HG02840 (cell line): ENCODE data around the gene CDK10.
"Not testable (repeated sequence)": the region's sequence is repeated elsewhere in the genome, so short reads cannot be mapped to it uniquely, and the experiment has no call there.

Experiments used
- ATAC-seq: cut with Tn5 transposase; IDR thresholded peaks from one replicate; pipeline ENCODE4 v1.9.1; 2021; ENCODE audit warnings: mild to moderate bottlenecking, moderate library complexity, moderate number of reproducible peaks; ENCODE audit not compliant: unreplicated experiment, low FRiP score

Gene CDK10, protein sequence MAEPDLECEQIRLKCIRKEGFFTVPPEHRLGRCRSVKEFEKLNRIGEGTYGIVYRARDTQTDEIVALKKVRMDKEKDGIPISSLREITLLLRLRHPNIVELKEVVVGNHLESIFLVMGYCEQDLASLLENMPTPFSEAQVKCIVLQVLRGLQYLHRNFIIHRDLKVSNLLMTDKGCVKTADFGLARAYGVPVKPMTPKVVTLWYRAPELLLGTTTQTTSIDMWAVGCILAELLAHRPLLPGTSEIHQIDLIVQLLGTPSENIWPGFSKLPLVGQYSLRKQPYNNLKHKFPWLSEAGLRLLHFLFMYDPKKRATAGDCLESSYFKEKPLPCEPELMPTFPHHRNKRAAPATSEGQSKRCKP

DNA sequence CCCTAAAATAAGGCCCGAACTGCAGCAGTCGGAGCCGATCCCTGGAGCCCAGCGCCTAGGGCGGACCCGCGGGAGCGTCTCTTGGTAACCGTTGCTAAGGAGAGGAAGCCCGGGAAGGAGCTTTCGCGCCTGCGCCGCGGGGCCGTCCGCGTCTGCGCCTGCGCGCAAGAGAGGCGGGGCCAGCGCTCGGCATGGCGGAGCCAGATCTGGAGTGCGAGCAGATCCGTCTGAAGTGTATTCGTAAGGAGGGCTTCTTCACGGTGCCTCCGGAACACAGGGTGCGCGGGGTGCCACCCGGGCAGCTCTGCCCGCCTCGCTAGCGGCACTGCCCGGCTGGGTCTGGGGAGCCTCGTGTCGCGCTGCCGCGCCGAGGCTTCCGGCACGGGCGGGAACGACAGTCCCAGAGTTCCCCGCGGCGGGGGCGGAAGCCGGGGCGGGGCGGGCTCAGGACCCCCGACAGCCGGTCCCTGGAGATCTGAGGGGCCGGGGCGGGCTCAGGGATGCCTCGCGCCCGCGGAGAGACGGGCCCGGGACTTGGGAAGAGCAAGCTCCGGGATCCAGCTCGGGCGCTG lies at the start of gene CDK10:
Gene CDK10 (plus strand): TSS at position 170 of the 572 bp plus-strand sequence. CDS start 22 bp downstream, at position 192.
- ATAC-seq = peak; percentile 81

DNA sequence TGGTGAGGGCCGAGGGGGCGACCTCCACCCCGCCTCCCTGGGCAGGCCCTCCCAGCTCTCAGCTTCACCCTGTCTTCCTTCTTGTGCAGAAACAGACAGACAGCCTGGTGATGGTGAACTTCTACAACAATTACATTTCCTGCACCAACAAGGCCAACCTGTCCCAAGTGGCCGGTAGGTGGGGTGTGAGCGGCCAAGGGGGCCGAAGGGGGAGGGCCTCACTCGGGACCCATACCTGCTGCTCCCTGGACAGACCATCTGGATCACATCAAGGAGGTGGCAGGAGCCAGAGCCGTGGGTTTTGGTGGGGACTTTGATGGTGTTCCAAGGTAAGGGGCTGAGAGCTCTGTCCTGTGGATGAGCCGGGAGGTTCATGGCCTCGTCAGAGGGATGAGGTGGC lies 49.1 kb upstream of the CDK10 start:
- no peak for ATAC-seq

DNA sequence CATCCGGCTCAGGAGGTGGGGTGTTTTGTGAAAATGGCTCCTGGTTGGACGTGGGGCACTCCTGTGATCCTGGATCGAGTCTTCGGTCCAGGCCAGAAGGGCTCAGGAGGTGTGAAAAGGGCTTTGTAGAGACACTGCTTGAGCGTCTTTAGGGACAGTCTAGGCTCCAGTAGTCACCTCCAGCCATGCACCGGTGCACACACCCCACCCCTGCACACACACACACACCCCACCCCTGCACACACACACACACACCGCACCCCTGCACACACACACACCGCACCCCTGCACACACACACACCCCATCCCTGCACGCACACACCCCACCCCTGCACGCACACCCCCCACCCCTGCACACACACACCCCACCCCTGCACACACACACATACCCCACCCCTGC lies 48.0 kb upstream of the CDK10 start:
- ATAC-seq = no peak

DNA sequence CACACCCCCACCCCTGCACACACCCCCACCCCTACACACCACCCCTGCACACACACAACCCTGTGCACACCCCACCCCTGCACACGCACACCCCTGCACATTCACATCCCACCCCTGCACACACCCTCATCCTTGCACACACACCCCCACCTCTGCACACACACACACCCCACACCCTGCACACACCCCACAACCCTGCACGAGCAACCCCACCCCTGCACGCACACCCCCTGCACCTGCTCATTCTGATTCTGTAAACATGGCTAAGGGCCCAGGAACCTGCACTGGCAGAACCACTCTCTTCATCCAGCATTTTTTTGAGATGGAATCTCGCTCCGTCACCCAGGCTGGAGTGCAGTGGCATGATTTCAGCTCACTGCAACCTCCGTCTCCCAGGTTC lies 47.1 kb upstream of the CDK10 start:
- ATAC-seq = no peak

DNA sequence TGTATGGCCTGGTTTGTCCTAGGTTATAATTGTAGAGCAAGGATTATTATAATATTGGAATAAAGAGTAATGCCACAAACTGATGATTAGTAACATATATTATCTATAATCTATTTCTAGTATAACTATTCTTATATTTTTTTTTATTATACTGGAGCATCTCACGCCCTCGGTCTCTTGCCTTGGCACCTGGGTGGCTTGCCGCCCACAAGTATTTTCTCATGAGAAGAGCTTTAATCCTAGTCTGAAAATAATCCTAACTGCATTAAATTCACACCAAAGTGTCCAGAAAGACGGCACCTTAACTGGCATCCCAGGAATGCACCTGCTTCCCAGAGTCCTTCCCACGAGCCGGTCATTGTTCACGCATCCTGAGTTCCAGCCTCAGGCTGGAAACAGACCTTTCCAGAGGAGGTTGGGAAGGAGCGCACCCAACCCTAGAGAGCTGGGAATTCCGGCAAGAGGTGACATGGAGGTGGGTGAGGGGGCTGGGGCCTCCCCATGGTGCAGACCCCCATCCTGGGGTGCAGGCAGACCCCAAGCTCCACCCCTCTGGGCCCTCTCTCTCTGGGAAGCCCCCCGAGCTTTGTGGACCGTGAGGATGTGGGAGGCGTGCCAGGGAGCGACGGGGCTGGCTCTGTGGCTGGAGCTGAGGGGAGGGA lies 44.9 kb upstream of the CDK10 start:
- ATAC-seq = no peak

DNA sequence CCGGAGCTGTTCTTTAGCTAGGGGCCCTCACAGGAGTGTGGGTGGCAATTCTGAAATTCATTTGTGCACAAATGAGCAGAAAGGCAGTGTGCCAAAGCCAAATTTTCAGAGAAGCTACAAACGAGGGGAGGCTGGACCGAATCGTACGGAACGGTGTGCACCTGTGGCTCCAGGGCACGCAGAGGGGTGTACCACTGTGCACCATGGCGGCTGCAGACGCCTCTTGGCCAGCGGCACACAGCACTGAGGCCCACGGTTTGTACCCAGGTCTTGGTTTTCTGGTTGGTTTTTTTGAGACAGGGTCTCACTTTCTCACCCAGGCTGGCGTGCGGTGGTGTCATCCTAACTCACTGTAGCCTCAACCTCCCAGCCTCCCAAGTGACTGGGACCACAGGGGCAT lies 43.9 kb upstream of the CDK10 start:
- ATAC-seq = no peak

DNA sequence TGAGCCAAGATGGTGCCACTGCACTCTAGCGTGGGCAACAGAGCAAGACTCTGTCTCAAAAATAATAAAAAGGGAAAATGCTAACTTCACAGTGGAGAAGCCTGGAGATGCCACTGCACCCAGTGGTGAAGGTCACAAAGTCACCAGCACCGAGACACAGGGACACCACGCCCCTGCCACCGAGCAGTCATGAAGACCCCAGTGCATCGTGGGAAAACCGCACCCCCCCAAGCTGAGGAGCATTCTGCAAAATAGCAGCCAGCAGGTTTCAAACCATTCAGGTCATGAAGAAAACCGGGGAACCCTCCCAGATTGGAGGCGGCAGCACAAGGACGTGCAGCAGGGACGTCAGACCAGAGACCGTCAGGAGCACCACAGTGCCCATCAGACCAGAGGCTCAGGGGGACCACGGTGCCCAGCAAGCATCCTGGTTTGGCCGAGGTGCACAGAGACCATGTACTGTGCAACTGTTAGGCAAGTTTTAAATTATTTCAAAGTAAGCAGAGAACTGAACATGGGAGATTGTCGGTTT lies 42.7 kb upstream of the CDK10 start:
- ATAC-seq = no peak

DNA sequence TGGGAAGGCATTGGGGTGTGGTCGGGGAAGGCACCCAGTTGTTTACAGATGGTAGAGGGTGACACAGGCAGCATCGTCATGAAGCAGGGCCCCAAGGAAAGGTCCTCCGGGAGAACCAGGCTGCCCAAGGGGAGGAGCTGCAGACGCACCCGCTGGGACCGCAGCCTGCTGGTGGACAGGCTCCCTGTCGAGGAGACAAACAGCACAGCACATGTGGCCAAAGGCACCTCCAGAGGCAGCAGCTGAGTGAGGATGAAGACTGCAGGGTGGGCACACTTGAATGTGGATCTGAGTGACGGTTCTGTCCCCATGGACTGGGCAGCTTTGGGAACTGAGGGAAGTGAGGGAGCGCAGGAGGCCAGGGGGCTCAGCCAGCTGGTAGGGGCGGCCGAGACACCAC lies 41.4 kb upstream of the CDK10 start:
- no peak for ATAC-seq

DNA sequence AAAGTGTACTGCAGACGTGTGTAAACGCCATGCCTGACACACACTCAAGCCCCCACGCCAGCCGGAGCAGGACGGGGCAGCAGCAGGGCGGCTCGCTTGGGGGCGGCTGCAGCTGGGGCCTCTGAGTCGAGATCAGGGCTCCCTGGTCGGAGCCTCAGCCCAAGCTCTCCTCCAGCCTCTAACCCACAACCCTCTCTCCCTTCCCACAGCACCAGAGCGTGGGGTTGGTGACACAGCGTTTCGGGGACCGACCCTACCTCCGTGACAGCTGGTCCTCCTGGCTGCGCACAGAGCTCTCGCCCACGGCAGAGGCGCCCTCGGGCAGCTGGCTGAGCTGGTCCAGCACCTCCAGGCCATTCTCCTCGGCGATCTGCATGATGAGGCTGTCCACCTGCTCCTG lies 40.2 kb upstream of the CDK10 start:
- no peak for ATAC-seq

DNA sequence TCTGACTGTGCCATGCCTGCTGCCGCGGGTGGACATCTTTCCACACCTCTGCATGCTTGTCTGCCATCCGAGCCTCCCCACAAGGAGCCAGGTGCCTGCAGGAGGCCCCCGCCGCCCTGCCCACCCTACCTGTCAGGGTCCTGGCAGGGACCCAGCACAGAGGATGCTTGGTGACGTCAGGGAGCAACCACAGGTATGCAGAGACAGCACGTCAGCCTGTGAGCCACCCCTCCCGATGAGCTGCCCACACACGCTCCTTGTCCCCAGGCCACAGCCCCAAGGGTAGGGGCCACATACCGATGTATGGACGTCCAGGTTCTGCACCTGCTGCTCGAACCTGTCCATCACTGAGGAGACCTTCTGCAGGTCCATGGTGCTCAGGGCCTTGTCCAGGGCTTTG lies 39.6 kb upstream of the CDK10 start:
- no peak for ATAC-seq

DNA sequence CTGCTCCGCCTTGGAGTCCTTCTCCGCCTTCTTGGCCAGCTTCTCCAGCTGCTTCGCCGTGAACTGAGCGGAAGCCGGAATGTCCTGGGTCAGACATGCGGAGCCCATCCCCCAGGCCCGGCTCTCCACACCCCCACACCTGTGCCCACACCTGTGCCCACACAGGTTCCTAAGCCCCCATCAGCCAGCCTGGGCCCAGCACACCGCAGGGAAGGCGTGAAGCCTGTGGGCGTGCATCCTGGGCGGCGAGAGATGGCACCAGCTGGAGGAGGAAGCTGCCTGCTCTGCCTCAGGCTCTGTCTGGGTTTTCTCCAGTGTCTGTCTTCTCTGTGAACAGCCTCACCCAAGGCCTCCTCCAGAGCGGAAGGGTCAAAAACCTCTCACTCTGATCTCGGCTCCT lies 34.9 kb upstream of the CDK10 start:
- ATAC-seq = no peak

DNA sequence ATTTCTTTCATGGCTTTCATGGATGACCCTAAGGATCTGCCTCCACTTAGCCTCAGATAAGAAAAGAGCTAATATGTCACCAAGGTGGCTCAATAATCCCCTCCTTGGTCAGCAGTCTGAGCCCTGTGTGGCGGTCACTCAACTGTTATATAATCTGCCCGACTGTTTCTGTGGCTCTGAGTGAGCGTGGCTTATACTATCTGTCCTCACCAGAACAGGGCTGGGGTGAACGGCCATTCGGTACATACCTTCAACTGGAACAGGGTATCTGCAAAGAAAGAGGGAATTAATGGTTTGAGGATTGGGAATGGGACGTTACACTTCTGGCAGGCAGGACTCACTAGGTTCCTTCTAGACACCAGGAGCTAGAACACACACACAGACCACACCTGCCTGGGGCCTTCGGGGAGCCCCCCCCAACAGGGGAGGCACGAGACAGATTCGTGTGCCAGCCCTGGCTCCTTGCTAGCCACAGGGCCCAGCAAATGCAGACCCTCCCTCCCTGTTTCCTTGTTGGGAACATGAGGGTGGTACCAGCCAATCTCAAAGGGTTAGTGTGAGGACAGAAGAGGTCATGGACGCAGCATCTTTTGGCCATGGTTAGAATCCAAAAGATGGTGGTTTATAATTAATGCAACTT lies 32.7 kb upstream of the CDK10 start:
- ATAC-seq = no peak

DNA sequence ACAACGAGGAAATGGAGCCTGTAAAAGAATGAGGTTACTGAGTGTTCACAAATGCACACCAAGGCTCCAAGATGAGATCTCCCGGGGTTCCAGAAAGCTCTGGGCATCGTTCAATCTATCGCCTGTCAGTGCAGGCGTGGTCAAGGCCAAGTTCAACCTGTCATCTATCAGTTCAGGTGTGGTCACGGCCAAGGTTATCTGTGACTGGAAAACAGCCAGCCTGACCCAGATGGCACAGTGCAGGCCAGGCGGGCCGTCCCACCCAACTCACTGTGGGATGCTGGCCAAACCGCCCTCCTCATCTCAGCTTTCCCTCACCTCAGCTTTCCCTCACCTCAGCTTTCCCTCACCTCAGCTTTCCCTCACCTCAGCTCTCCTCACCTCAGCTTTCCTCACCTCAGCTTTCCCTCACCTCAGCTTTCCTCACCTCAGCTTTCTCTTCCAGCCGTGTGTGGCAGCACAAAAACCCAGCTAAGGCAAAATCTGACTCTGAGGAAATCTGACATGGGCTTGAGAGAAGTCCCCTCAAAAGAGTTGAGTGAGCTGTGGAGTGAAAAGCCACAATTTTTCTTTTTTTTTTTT lies 31.3 kb upstream of the CDK10 start:
- no peak for ATAC-seq

DNA sequence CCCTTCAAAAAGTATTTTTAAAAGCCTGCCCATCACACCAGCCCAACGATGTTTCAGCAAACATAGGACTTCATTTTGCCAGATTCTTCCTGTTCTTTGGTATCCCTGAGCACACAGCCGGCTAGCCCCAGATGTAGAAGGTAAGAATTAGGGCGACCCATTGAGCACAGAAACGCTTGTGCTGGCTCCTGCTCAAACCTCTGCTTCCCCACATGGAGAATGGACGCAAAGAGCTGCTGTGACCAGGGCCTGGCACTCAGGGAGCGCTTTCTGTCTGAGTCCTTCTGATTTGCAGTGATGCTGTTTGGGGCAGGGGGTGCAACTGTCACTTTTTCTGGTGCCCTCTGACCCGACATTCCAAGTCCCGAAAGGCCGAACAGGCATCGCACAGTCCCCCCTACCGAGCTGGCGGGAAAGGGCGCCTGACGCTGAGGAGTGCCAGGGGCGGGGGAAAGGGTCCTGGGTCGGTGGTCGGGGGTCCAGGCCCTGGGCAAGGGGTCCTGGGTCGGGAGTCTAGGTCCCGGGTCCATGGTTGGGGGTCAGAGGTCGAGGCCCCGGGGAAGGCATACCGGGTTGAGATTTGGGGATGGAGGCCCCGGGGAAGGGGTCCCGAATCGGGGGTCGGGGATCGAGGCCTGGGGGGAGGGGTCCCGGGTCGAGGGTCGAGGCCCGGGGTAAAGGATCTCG lies 29.9 kb upstream of the CDK10 start:
- no peak for ATAC-seq

DNA sequence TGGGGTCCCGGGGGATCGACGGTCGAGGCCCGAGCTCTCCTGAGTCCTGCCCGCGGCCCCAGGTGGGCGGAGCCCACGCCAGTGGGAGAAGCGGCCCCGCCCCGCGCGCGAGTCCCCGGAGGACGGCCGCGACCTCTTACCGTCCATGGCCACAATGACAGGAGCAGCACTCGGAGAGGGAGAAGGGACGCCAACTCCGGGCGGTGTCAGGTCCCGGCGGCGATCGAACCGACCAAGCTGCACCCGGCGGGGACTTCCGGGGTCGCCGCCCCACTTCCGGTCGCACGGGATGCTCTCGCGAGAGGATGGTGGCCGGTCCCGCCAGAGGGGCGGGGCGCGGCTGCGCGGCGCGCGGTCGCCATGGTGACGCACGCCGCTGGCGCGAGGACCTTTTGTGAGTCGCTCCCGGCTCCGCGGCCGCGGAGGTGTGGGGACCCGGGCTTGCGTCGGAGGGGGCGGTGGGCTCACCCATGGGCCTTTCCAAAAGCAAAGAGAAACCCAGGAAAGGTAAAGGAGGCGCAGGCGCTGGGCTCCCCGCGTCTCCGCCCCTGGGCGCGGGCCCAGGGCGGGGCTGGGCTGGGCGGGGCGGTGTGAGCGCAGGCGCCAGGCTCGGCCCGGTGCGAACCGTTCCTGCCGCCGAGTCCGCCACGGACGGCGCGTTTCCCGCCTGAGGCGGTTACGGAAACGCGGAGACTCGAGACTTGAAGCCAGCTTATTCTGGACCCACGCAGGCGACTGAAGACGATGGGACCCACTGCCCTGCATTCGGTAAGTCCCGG lies 28.9 kb upstream of the CDK10 start, which contains the start of the genes CHMP1A and SPATA33:
Gene CHMP1A (minus strand): TSS at position 267 of the 779 bp plus-strand sequence. CDS start 120 bp downstream, at position 147.
Gene SPATA33 (plus strand): TSS at position 395 of the 779 bp plus-strand sequence. CDS start 76 bp downstream, at position 471.
- ATAC-seq = peak; percentile 92

DNA sequence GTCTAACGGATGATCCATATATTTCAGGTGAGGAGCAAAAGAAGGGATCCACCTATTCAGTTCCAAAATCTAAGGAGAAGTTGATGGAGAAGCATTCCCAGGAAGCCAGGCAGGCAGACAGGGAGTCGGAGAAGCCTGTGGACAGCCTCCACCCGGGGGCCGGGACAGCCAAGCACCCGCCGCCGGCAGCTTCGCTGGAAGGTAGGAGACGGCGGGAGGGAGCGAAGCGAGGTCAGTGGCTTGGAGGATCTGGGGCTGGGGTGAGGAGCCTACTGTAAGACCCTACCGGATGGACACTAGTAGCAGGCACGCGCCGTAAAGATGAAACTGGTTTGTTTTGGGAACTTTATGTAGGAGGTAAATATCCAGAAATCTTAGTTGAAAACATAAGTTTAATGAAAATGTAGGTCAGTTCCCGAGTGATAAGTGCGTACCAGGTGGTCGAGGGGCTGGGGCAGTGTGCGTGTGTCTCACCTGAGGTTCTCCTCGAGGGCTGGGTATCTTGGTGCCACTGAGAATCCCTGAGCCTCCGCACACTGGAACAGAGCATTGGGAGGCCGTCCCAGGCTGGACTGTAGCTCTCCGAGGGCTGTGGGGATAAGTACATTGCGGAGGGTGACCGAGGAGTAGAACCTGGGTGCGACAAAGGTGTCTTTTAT lies 28.1 kb upstream of the CDK10 start:
- ATAC-seq = no peak

DNA sequence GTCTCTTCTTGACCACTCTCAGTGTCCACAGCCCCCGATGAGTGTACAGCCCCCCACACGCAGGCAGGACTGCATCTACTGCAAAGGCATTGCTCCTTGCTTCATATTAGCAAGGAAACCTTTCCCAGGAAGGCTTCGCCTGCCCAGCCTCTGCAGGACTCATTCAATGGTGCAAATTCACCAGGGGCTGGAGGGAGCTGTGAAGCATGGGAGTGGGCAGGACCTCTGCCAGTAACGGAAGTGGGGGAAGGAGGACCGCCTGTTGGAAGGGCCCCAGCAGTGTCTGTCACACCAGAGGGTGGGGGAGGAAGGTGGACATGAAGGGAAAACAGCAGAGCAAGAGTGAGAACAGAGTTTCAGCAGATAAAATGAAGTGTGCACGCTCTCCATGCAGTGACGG lies 26.3 kb upstream of the CDK10 start:
- no peak for ATAC-seq

DNA sequence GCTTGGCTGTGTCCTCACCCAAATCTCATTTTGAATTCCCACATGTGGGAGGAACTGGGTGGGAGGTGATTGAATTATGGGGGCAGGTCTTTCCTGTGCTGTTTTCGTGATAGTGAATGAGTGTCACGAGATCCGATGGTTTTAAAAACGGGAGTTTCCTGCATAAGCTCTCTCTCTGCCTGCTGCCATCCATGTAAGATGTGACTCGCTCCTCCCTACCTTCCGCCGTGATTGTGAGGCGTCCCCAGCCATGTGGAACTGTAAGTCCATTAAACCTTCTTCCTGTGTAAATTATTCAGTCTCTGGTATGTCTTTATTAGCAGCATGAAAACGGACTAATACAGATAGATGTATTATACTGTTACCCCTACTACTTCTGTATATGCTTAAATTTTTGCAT lies 25.3 kb upstream of the CDK10 start:
- no peak for ATAC-seq

DNA sequence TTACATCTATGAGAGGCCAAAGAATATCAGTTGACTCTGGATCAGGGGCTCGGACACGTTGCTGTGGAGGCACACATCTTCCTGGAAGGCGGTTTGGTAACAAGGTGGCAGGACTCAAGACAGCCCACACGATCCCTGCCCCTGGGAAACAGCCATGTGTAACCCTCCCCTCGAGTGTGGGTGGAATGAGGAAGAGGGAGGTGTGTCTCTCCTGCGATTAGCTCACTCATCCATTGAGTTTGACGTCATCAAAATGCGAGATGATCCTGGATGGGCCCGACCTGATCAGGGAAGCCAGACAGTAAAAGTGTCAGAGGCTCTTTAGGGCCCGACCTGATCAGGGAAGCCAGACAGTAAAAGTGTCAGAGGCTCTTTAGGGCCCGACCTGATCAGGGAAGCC lies 22.3 kb upstream of the CDK10 start:
- ATAC-seq = not testable (repeated sequence)
